Measurements from ENCODE around the gene URB2. TPM values are rescaled to one million over a fixed set of nuclear protein-coding genes. Genes with fewer than 3 reads are reported as not detected.
"Not testable (repeated sequence)": the region's sequence is repeated elsewhere in the genome, so short reads cannot be mapped to it uniquely, and the experiment has no call there.

The URB2 gene
- total RNA-seq, 1 donor from 2014 or later, result 10.3 TPM

DNA sequence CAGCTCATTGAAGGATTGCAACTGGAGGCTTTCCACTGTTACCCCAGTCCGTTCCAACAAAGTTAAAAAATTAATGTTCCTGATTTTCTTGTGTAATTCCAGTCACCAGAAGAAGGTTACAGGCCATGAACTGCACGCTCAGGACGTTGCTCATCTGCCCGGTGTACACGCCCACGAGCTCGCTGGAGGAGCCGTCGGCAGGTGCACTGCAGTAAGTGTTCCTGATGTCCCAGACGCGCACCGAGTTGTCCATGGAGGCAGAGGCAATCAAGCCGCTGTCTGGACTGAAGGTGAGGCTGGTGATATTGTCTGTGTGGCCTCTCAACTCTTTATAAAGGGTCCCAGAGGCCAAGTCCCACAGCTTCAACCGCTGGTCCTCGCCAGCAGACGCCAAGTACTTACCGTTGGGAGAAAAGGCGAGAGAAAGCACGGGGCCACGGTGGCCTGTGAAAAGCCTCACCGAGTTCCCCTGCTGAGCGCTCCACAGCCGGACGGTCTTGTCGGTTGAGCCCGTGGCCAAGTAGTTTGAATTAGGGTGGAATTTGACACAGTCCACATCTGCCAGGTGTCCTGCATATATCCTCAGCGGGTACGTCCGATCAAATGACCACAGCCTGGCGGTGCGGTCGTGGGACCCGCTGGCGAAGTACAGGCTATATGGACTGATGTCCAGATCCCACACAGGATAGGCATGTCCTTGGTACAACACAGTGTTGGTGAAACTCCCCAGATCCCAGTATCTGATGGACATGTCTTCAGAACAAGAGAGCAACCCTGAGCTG, 31.6 kb upstream of the URB2 start:
- Mint-ChIP-seq H3K27me3 (ENCODE audit: insufficient read depth, low read depth) (no peaks in the 10 kb centered on the region), H3K4me1 (no peaks in the 10 kb centered on the region), H3K36me3 (peaks cover 20% of the 10 kb centered on the region), H3K4me3 (no peak overlapping the region), H3K27ac (no peak overlapping the region), H3K9me3 (no peaks in the 10 kb centered on the region)
- Histone ChIP-seq H3K27me3 (no peaks in the 10 kb centered on the region), H3K4me1 (no peaks in the 10 kb centered on the region), H3K79me2 (ENCODE audit: low read depth) (no peaks in the 10 kb centered on the region), H3K36me3 (no peaks in the 10 kb centered on the region), H3K4me3 (no peak overlapping the region), H3K9me3 (ENCODE audit: low read depth) (no peaks in the 10 kb centered on the region), H3K9ac (no peak overlapping the region), H3K27ac (no peak overlapping the region), H3K4me2 (no peak overlapping the region), H3F3A (ENCODE audit: low read depth) (no peaks in the 10 kb centered on the region), H4K20me1 (ENCODE audit: low read depth) (no peaks in the 10 kb centered on the region), H2AFZ (replicated peaks) (no peak overlapping the region)
- TF ChIP-seq, protein P1, sequence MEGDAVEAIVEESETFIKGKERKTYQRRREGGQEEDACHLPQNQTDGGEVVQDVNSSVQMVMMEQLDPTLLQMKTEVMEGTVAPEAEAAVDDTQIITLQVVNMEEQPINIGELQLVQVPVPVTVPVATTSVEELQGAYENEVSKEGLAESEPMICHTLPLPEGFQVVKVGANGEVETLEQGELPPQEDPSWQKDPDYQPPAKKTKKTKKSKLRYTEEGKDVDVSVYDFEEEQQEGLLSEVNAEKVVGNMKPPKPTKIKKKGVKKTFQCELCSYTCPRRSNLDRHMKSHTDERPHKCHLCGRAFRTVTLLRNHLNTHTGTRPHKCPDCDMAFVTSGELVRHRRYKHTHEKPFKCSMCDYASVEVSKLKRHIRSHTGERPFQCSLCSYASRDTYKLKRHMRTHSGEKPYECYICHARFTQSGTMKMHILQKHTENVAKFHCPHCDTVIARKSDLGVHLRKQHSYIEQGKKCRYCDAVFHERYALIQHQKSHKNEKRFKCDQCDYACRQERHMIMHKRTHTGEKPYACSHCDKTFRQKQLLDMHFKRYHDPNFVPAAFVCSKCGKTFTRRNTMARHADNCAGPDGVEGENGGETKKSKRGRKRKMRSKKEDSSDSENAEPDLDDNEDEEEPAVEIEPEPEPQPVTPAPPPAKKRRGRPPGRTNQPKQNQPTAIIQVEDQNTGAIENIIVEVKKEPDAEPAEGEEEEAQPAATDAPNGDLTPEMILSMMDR (IDR thresholded peaks at IDR 0.05), result no peak
- TF ChIP-seq EZH2 (IDR thresholded peaks at IDR 0.05) (no peak), EZH2phosphoT487 (IDR thresholded peaks at IDR 0.05) (no peak)
- no peak for DNase-seq (ENCODE audit: low spot score)

DNA sequence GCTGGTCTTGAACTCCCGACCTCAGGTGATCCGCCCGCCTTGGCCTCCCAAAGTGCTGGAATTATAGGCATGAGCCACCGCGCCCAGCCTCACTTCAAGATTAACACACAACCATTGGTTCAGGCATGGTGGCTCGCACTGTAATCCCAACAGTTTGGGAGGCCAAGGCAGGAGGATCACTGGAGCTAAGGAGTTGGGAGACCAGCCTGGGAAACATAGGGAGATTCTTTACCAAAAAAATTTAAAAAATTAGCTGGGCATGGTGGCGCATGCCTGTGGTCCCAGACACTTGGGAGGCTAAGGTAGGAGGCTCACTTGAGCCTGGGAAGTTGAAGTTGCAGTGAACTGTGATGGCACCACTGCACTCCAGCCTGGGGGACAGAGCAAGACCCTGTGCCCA, 30.2 kb upstream of the URB2 start:
- H3K4me2 ChIP-seq; H3K9me3 ChIP-seq (ENCODE audit: low read depth); H3K27me3 ChIP-seq; H3K4me3 ChIP-seq; H3F3A ChIP-seq (ENCODE audit: low read depth); H3K27ac Mint-ChIP-seq; DNase-seq (ENCODE audit: low spot score); H3K27ac ChIP-seq; H3K4me1 ChIP-seq; H3K79me2 ChIP-seq (ENCODE audit: low read depth); H3K27me3 Mint-ChIP-seq (ENCODE audit: insufficient read depth, low read depth); H3K9ac ChIP-seq; H3K36me3 ChIP-seq; H4K20me1 ChIP-seq (ENCODE audit: low read depth); H3K9me3 Mint-ChIP-seq; H3K4me1 Mint-ChIP-seq; H3K4me3 Mint-ChIP-seq; H2AFZ ChIP-seq (replicated peaks): not testable (repeated sequence)
- H3K36me3 Mint-ChIP-seq, result peaks cover 22% of the 10 kb centered on the region

DNA sequence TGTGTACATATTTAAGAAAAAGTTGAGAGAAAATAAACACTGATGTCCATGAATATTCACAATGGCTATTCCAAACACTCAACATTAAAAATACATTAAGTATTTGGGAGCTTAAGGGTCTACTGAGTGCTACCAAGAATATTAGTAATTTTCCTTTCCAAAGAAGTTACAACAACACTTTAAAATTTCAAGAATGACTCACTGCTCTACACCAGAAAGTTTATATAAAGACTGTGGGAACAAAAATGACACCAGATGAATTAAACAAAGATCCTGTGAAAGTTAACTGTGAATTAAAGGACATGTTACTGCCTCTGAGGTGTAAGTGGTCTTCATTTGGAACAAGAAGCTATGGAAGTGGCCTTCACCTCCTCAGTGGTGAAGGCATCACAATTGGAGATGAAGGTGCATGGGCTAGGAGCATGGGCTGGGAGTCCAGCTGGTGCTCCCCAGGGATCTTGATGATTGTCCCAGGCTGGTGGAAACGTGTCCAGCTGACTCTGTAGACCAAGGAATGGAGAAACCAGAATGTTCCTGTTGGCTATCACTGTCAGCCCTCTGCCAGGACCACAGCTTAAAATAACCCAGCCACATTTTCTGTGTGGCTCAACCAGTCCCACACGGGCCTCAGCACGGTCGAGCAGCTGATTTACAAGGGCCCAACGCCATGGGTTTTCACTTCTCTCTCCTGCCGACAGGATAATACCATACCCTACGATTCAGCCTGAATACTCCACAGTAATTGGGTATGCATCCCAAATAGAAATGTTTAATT, 28.9 kb upstream of the URB2 start:
- no peak overlapping the region for H3K4me2 ChIP-seq
- H2AFZ ChIP-seq (replicated peaks), result no peak overlapping the region
- no peaks in the 10 kb centered on the region for H3K9me3 ChIP-seq (ENCODE audit: low read depth)
- no peaks in the 10 kb centered on the region for H3K27me3 ChIP-seq
- H4K20me1 ChIP-seq (ENCODE audit: low read depth), result no peaks in the 10 kb centered on the region
- no peaks in the 10 kb centered on the region for H3K4me1 Mint-ChIP-seq
- no peaks in the 10 kb centered on the region for H3K4me1 ChIP-seq
- no peaks in the 10 kb centered on the region for H3F3A ChIP-seq (ENCODE audit: low read depth)
- no peak overlapping the region for H3K9ac ChIP-seq
- H3K79me2 ChIP-seq (ENCODE audit: low read depth), result no peaks in the 10 kb centered on the region
- no peak overlapping the region for H3K4me3 Mint-ChIP-seq
- peaks cover 27% of the 10 kb centered on the region for H3K36me3 Mint-ChIP-seq
- TF ChIP-seq EZH2 (IDR thresholded peaks at IDR 0.05) (no peak), EZH2phosphoT487 (IDR thresholded peaks at IDR 0.05) (no peak)
- TF ChIP-seq, protein P1 (IDR thresholded peaks at IDR 0.05), result no peak
- H3K36me3 ChIP-seq, result peaks cover 7% of the 10 kb centered on the region
- H3K27me3 Mint-ChIP-seq (ENCODE audit: insufficient read depth, low read depth), result no peaks in the 10 kb centered on the region
- no peak overlapping the region for H3K27ac Mint-ChIP-seq
- H3K9me3 Mint-ChIP-seq, result no peaks in the 10 kb centered on the region
- DNase-seq (ENCODE audit: low spot score), result no peak
- no peak overlapping the region for H3K4me3 ChIP-seq
- H3K27ac ChIP-seq, result no peak overlapping the region

DNA sequence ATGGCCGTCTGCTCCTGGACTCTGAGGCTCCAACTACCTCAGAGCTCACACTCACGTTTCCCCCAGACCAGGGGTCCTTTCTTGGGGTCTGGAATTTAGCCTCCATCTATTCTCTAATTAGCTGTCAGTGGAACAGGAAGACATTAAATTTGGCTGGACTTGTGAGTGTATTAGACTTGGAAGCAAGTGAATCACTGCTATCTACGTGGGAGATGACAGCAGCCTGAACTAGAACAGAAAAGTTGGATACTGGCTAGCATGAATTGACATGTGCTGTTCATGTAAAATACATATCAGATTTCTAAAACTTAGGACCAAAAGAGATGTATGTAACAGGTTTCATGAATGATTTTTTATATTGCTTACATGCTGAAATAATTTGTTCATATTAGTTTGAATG, 28.2 kb upstream of the URB2 start:
- no peak overlapping the region for H3K4me3 Mint-ChIP-seq
- Histone ChIP-seq H3K79me2 (ENCODE audit: low read depth) (no peaks in the 10 kb centered on the region), H3K4me2 (no peak overlapping the region), H3K9me3 (ENCODE audit: low read depth) (no peaks in the 10 kb centered on the region), H2AFZ (replicated peaks) (no peak overlapping the region), H3K9ac (no peak overlapping the region), H3F3A (ENCODE audit: low read depth) (no peaks in the 10 kb centered on the region), H3K27ac (no peak overlapping the region), H3K36me3 (peaks cover 7% of the 10 kb centered on the region), H3K4me3 (no peak overlapping the region), H4K20me1 (ENCODE audit: low read depth) (no peaks in the 10 kb centered on the region), H3K27me3 (no peaks in the 10 kb centered on the region), H3K4me1 (no peaks in the 10 kb centered on the region)
- H3K27ac Mint-ChIP-seq, result no peak overlapping the region
- no peaks in the 10 kb centered on the region for H3K27me3 Mint-ChIP-seq (ENCODE audit: insufficient read depth, low read depth)
- TF ChIP-seq, protein P1 (IDR thresholded peaks at IDR 0.05), result no peak
- no peak for TF ChIP-seq EZH2 (IDR thresholded peaks at IDR 0.05)
- H3K9me3 Mint-ChIP-seq, result no peaks in the 10 kb centered on the region
- no peak for DNase-seq (ENCODE audit: low spot score)
- H3K4me1 Mint-ChIP-seq, result no peaks in the 10 kb centered on the region
- peaks cover 32% of the 10 kb centered on the region for H3K36me3 Mint-ChIP-seq

All from neural progenitor cell (in vitro differentiated cells).